ENCODE measurements around the gene PPM1L. TPM values are rescaled to one million over a fixed set of nuclear protein-coding genes. Genes with fewer than 3 reads are reported as not detected.

The PPM1L gene
- total RNA-seq, 1 donor from 2014 or later: 14.9 TPM

DNA sequence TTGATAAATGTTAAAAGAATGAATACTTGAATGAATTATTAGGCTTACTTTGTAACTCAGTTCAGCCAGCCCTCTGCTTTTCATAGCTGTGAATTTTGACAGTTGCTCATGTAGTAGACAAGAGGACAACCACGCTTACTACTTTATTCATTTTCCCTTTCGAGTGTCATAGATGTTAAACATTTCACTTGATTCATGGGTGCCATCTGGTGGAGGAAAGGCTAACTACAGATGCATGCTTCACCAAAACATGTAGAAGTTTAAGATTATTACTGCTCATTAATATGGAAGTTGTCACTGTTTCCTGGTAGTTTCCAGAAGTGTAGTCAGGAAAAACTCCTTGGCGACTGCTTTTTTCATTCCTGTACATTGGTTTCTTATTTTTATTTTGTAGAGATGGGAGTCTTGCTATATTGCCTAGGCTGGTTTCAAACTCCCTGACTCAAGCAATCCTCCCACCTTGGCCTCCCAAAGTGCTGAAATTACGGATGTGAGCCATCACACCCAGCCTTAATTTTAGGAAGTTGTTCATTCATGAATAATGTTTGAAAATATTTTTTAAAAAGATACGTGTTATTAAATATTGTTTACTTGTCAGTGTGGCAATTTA, 186.0 kb downstream of the PPM1L start:
- peak; percentile 71 to 84 for ATAC-seq
- H3K27me3 ChIP-seq (ENCODE audit: low read depth): no peaks in the 10 kb centered on the region
- no peaks in the 10 kb centered on the region for H3K9me3 ChIP-seq
- H3K4me3 ChIP-seq: no peak overlapping the region
- no peaks in the 10 kb centered on the region for H3K36me3 ChIP-seq
- peak; percentile 87 for TF ChIP-seq CTCF (IDR thresholded peaks at IDR 0.05)
- no peak overlapping the region for H3K27ac ChIP-seq
- DNase-seq: no peak
- H3K4me1 ChIP-seq: no peaks in the 10 kb centered on the region
- intact Hi-C loops (cut with DNase I): loop anchor here (10.0 kb wide), 1 partner anchor 237 kb away; no protein-coding TSS in a partner anchor

GRCh38 chr3:160943996-160944395, 188.0 kb downstream of the PPM1L start:
- Histone ChIP-seq H3K4me1 (no peaks in the 10 kb centered on the region), H3K4me3 (no peak overlapping the region), H3K27me3 (ENCODE audit: low read depth) (no peaks in the 10 kb centered on the region), H3K36me3 (no peaks in the 10 kb centered on the region), H3K27ac (no peak overlapping the region), H3K9me3 (no peaks in the 10 kb centered on the region)
- DNase-seq (no peak), ATAC-seq (no peak)
- no peak for TF ChIP-seq CTCF (IDR thresholded peaks at IDR 0.05)
- intact Hi-C loops (cut with DNase I): loop anchor here (10.0 kb wide), 1 partner anchor 239 kb away; no protein-coding TSS in a partner anchor

GRCh38 chr3:160945336-160945735, 189.3 kb downstream of the PPM1L start:
- Histone ChIP-seq H3K4me3 (no peak overlapping the region), H3K27me3 (ENCODE audit: low read depth) (no peaks in the 10 kb centered on the region), H3K27ac (no peak overlapping the region), H3K36me3 (no peaks in the 10 kb centered on the region), H3K4me1 (no peaks in the 10 kb centered on the region), H3K9me3 (no peaks in the 10 kb centered on the region)
- DNase-seq (no peak), ATAC-seq (no peak)
- intact Hi-C loops (cut with DNase I): loop anchor here (10.0 kb wide), 1 partner anchor 241 kb away; no protein-coding TSS in a partner anchor
- TF ChIP-seq CTCF (IDR thresholded peaks at IDR 0.05): no peak

DNA sequence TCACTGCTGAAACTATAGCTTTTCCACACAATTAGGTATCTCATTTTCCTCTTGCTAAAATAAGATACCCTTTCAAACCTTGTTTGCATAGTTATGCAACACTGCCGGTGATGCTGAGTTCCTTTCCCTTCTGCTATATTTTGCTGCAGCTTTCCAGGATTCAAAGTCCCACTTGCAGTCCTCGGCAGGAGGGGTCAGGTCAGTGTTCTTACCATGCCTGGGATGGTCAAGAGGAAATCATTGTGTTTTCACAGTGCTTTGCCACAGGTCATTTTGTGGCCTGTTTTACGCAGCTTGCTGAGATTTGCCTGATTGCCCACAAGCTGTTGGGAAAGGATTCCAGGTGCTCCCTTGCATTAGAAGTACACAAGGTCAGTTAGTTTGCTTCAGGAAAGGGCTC, 192.2 kb downstream of the PPM1L start:
- no peaks in the 10 kb centered on the region for H3K36me3 ChIP-seq
- no peak overlapping the region for H3K4me3 ChIP-seq
- H3K4me1 ChIP-seq: no peaks in the 10 kb centered on the region
- H3K9me3 ChIP-seq: no peaks in the 10 kb centered on the region
- DNase-seq: no peak
- no peak for TF ChIP-seq CTCF (IDR thresholded peaks at IDR 0.05)
- H3K27me3 ChIP-seq (ENCODE audit: low read depth): no peaks in the 10 kb centered on the region
- H3K27ac ChIP-seq: no peak overlapping the region
- intact Hi-C loops (cut with DNase I): loop anchor here (10.0 kb wide), 1 partner anchor 243 kb away; no protein-coding TSS in a partner anchor
- ATAC-seq: no peak

- no peaks in the 10 kb centered on the region for H3K4me1 ChIP-seq
- no peak overlapping the region for H3K4me3 ChIP-seq
- no peaks in the 10 kb centered on the region for H3K27me3 ChIP-seq (ENCODE audit: low read depth)
- no peaks in the 10 kb centered on the region for H3K9me3 ChIP-seq
- TF ChIP-seq CTCF (IDR thresholded peaks at IDR 0.05): no peak
- ATAC-seq: no peak
- no peak overlapping the region for H3K27ac ChIP-seq
- no peaks in the 10 kb centered on the region for H3K36me3 ChIP-seq
- intact Hi-C loops (cut with DNase I): loop anchor here (10.0 kb wide), 1 partner anchor 245 kb away; no protein-coding TSS in a partner anchor
- DNase-seq: no peak
Measured at GRCh38 chr3:160949460-160949859, 193.4 kb downstream of the PPM1L start.
